CD4-positive, alpha-beta memory T cell (primary cell): ENCODE data around the gene ZNF335. TPM values are rescaled to one million over a fixed set of nuclear protein-coding genes. Genes with fewer than 3 reads are reported as not detected.
A peak's percentile ranks its signal among the peaks of the same experiment; 100 is the strongest.

Source experiments
- CTCF ChIA-PET: fragments of 350-600 bp; sonication (Branson Sonifier 250); formaldehyde crosslinking; loops from one replicate; lab custom pipeline; 2021; ENCODE audit warnings: inconsistent platforms; ENCODE audit not compliant: partially characterized antibody; lab: Charles Lee
- POLR2A ChIA-PET: fragments of 350-600 bp; sonication (Branson Sonifier 250); formaldehyde crosslinking; loops from one replicate; lab custom pipeline; 2021; ENCODE audit not compliant: partially characterized antibody; lab: Charles Lee
- DNase-seq, 5 donors: peaks; one replicate each; pipeline versions ENCODE4 v3.0.0 to v3.0.0-alpha.2; 2020 to 2022; ENCODE audit warnings: mixed read lengths in 1 of 5
- H3K27ac ChIP-seq: one replicate; pipeline ENCODE4 v1.7.0; 2013; ENCODE audit warnings: low read depth, low read length
- H3K27me3 ChIP-seq: 2 replicates; pipeline ENCODE4 v1.7.0; 2013; ENCODE audit warnings: mild to moderate bottlenecking, low read length, moderate library complexity; ENCODE audit not compliant: insufficient read depth
- H3K36me3 ChIP-seq: 2 replicates; pipeline ENCODE4 v1.7.0; 2013; ENCODE audit warnings: mild to moderate bottlenecking, low read length, moderate library complexity; ENCODE audit not compliant: insufficient read depth
- H3K4me1 ChIP-seq: 2 replicates; pipeline ENCODE4 v1.7.0; 2013; ENCODE audit warnings: mild to moderate bottlenecking, low read length, moderate library complexity; ENCODE audit not compliant: insufficient read depth
- H3K4me3 ChIP-seq, 2 donors: one replicate each; pipeline ENCODE4 v1.7.0; 2013; ENCODE audit warnings: low read length in 2 of 2, mild to moderate bottlenecking in 1 of 2
- H3K9me3 ChIP-seq, 2 donors: one replicate each; pipeline ENCODE4 v1.7.0; 2013; ENCODE audit warnings: low read length in 2 of 2, control low read depth in 1 of 2; ENCODE audit not compliant: control insufficient read depth in 1 of 2
- H3K27ac Mint-ChIP-seq, 7 donors: one replicate each; pipeline ENCODE4 v1.8.0; 2020 to 2021; ENCODE audit warnings: mixed read lengths in 7 of 7, mild to moderate bottlenecking in 6 of 7, inconsistent platforms in 3 of 7, moderate library complexity in 3 of 7
- H3K27me3 Mint-ChIP-seq, 2 donors: one replicate each; pipeline ENCODE4 v1.8.0; 2020 to 2021; ENCODE audit warnings: mixed read lengths in 2 of 2
- H3K36me3 Mint-ChIP-seq, 2 donors: one replicate each; pipeline ENCODE4 v1.8.0; 2020 to 2021; ENCODE audit warnings: mixed read lengths in 2 of 2, inconsistent platforms in 1 of 2, mild to moderate bottlenecking in 1 of 2
- H3K4me1 Mint-ChIP-seq, 4 donors: one replicate each; pipeline ENCODE4 v1.8.0; 2020 to 2021; ENCODE audit warnings: mixed read lengths in 4 of 4, mild to moderate bottlenecking in 1 of 4
- H3K4me3 Mint-ChIP-seq, 8 donors: one replicate each; pipeline ENCODE4 v1.8.0; 2020 to 2021; ENCODE audit warnings: mixed read lengths in 8 of 8, mild to moderate bottlenecking in 7 of 8, moderate library complexity in 6 of 8, inconsistent platforms in 3 of 8
- H3K9me3 Mint-ChIP-seq, 8 donors: one replicate each; pipeline ENCODE4 v1.8.0; 2020 to 2021; ENCODE audit warnings: mixed read lengths in 8 of 8, mild to moderate bottlenecking in 5 of 8, inconsistent platforms in 3 of 8, moderate library complexity in 1 of 8
- intact Hi-C: fragments of 100-400 bp; cut with micrococcal nuclease; formaldehyde crosslinking; loops from one replicate; pipeline ENCODE4 v1.15.1; 2023
- polyA plus RNA-seq, 2 donors: library from polyadenylated mRNA; unstranded; fragments of 300-500 nt; fragmentation: Illumina TruSeq; gene quantifications; one replicate each; pipeline ENCODE4 v1.2.3, GENCODE V29; 2021
- total RNA-seq, 2 experiments: library from RNA; stranded (reverse); gene quantifications; one replicate each; pipeline ENCODE4 v1.2.3, GENCODE V29; 2021

Gene ZNF335
- total and polyA plus RNA-seq, 4 experiments from 2014 or later: 6.4 to 63.2 (median 39.5) TPM

DNA sequence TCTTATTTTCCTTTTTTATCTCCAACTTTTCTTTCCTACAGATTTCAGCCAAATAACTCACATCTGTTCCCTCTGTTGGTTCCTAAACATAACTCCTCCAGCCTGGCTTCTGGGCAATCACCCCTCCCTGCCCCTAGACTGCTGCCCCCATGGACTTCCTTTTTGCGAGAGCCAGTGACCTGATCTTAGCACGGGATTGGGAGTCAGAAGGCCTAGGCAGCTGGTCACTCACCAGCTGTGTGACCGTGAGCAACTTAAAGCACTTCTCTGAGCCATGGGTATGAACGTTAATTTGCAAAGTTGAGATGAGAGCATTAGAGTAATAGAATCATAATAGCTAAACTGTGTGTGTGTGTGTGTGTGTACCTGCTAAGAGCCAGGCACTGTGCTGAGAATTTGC lies 32.2 kb upstream of the ZNF335 start:
- Histone ChIP-seq H3K27me3 (no peaks in the 10 kb centered on the region), H3K36me3 (no peaks in the 10 kb centered on the region), H3K4me1 (peaks cover 84% of the 10 kb centered on the region), H3K9me3 (no peaks in the 10 kb centered on the region), H3K4me3 (no peak overlapping the region), H3K27ac (no peak overlapping the region)
- peaks cover 1 to 9% of the 10 kb centered on the region in 2 donors for H3K27me3 Mint-ChIP-seq
- no peak for DNase-seq
- intact Hi-C loops: no loop called here
- H3K4me1 Mint-ChIP-seq: peaks cover 62 to 88% (median 76%) of the 10 kb centered on the region in 4 donors
- CTCF ChIA-PET: interaction anchor here (1.2 to 4.7 kb wide), 4 partner anchors 10 to 171 kb away, joined by 3 to 42 read pairs (median 18); no protein-coding TSS in a partner anchor
- peak overlapping the region in 6 of 8 donors; percentile 76 to 88 (median 82) for H3K4me3 Mint-ChIP-seq
- H3K36me3 Mint-ChIP-seq: no peaks in the 10 kb centered on the region
- POLR2A ChIA-PET: interaction anchor here (1.1 to 2.9 kb wide), 7 partner anchors 9 to 35 kb away, joined by 3 to 9 read pairs (median 4); partner anchors contain the start of gene ZNF335
- peak overlapping the region in 4 of 7 donors; percentile 61 to 83 (median 77) for H3K27ac Mint-ChIP-seq
- no peaks in the 10 kb centered on the region for H3K9me3 Mint-ChIP-seq

DNA sequence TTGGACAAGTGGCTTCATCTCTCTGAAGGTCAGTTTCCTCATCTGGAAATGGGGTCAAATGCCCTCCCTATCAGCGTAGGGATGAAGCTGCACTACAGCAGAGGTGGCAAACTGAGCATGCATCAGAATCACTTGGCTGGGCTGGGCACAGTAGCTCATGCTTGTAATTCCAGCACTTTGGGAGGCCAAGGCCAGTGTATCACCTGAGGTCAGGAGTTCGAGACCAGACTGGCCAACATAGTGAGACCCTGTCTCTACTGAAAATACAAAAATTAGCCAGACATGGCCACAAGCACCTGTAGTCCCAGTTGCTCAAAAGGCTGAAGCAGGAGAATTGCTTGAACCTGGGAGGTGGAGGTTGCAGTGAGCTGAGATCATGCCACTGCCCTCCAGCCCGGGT lies 30.0 kb upstream of the ZNF335 start:
- DNase-seq: no peak
- no peaks in the 10 kb centered on the region for H3K27me3 ChIP-seq
- POLR2A ChIA-PET: interaction anchor here (1.1 kb wide), 1 partner anchor 38 kb away, joined by 3 read pairs; no protein-coding TSS in a partner anchor
- H3K4me3 Mint-ChIP-seq: peak overlapping the region in 2 of 8 donors; percentile 5 to 37
- H3K4me1 Mint-ChIP-seq: peaks cover 59 to 90% (median 80%) of the 10 kb centered on the region in 4 donors
- peaks cover 85% of the 10 kb centered on the region for H3K4me1 ChIP-seq
- H3K4me3 ChIP-seq: no peak overlapping the region
- intact Hi-C loops: no loop called here
- H3K27ac ChIP-seq: no peak overlapping the region
- no peaks in the 10 kb centered on the region for H3K9me3 ChIP-seq
- peaks cover 0 to 1% of the 10 kb centered on the region in 2 donors for H3K27me3 Mint-ChIP-seq
- no peaks in the 10 kb centered on the region for H3K9me3 Mint-ChIP-seq
- CTCF ChIA-PET: interaction anchor here (4.7 to 6.4 kb wide), 2 partner anchors 11 to 15 kb away, joined by 33 to 47 read pairs; no protein-coding TSS in a partner anchor
- H3K27ac Mint-ChIP-seq: no peak overlapping the region
- H3K36me3 Mint-ChIP-seq: no peaks in the 10 kb centered on the region
- H3K36me3 ChIP-seq: no peaks in the 10 kb centered on the region

GRCh38 chr20:46001498-46001897 lies 29.5 kb upstream of the ZNF335 start:
- H3K4me3 Mint-ChIP-seq: peak overlapping the region in 2 of 8 donors; percentile 5 to 37
- peaks cover 59 to 92% (median 79%) of the 10 kb centered on the region in 4 donors for H3K4me1 Mint-ChIP-seq
- ChIA-PET CTCF (interaction anchor here (4.7 to 6.4 kb wide), 3 partner anchors 12 to 14 kb away, joined by 33 to 47 read pairs (median 44); no protein-coding TSS in a partner anchor), POLR2A (interaction anchor here (0.8 to 1.1 kb wide), 2 partner anchors 13 to 37 kb away, joined by 3 read pairs; no protein-coding TSS in a partner anchor)
- H3K9me3 Mint-ChIP-seq: no peaks in the 10 kb centered on the region
- no peaks in the 10 kb centered on the region for H3K9me3 ChIP-seq
- intact Hi-C loops: no loop called here
- H3K4me1 ChIP-seq: peaks cover 80% of the 10 kb centered on the region
- no peak overlapping the region for H3K27ac ChIP-seq
- H3K27me3 ChIP-seq: no peaks in the 10 kb centered on the region
- no peak for DNase-seq
- H3K36me3 Mint-ChIP-seq: no peaks in the 10 kb centered on the region
- H3K27ac Mint-ChIP-seq: peak overlapping the region in 1 of 7 donors; percentile 8
- no peaks in the 10 kb centered on the region for H3K36me3 ChIP-seq
- H3K27me3 Mint-ChIP-seq: peaks cover 0 to 1% of the 10 kb centered on the region in 2 donors
- H3K4me3 ChIP-seq: no peak overlapping the region

DNA sequence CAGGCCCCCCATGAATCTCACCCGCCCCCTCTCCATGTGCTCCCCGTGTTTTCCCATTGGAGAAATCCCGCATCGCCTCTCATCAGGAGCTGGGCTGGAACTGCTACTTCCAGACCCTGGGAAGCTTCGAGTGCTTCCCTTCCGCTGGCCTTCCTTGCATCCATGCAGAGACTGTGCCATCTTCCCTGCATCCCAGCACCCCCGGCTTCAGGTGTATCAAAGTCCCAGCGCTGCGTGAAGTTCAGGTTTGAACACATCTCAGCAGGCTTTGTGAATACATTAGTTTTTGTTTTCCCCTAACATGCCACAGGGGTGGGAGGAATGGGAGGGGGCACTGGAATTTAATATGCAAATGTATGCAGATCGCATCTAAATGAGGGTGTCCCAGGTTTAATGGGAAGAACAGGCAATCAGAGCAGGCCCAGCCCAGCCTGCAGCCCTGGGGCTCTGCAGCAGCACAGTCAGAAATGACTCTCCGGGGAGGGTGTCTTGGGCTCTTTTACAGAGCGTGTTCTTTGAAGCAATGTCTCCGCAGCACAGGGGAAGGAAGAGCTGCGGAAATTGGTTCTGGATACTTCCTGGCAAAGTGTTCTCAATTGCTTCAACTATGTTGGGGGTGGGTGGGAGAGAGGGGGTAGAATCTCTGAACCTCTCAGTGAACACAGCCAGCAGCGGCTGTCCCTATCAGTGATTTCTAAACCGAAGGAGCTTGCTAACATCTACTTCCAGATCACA lies 28.4 kb upstream of the ZNF335 start:
- H3K36me3 Mint-ChIP-seq: no peaks in the 10 kb centered on the region
- Histone ChIP-seq H3K9me3 (no peaks in the 10 kb centered on the region), H3K4me1 (peaks cover 74% of the 10 kb centered on the region), H3K4me3 (no peak overlapping the region), H3K27me3 (no peaks in the 10 kb centered on the region), H3K27ac (no peak overlapping the region), H3K36me3 (no peaks in the 10 kb centered on the region)
- intact Hi-C loops: no loop called here
- no peak for DNase-seq
- ChIA-PET POLR2A (interaction anchor here (0.8 to 1.7 kb wide), 3 partner anchors 11 to 29 kb away, joined by 3 to 5 read pairs (median 4); no protein-coding TSS in a partner anchor), CTCF (interaction anchor here (1.0 to 6.4 kb wide), 4 partner anchors 8 to 87 kb away, joined by 3 to 47 read pairs (median 24); partner anchors contain the start of gene MMP9)
- peaks cover 0 to 2% (median 0%) of the 10 kb centered on the region in 8 donors for H3K9me3 Mint-ChIP-seq
- H3K27me3 Mint-ChIP-seq: peaks cover 0 to 1% of the 10 kb centered on the region in 2 donors
- peaks cover 51 to 91% (median 70%) of the 10 kb centered on the region in 4 donors for H3K4me1 Mint-ChIP-seq
- peak overlapping the region in 6 of 7 donors; percentile 27 to 88 (median 62) for H3K27ac Mint-ChIP-seq
- peak overlapping the region in 7 of 8 donors; percentile 48 to 81 (median 70) for H3K4me3 Mint-ChIP-seq

GRCh38 chr20:45999557-46000261 lies 27.7 kb upstream of the ZNF335 start:
- Histone ChIP-seq H3K4me1 (peaks cover 73% of the 10 kb centered on the region), H3K9me3 (no peaks in the 10 kb centered on the region), H3K27ac (no peak overlapping the region), H3K36me3 (no peaks in the 10 kb centered on the region), H3K27me3 (no peaks in the 10 kb centered on the region), H3K4me3 (no peak overlapping the region)
- Mint-ChIP-seq H3K27ac (peak overlapping the region in 3 of 7 donors; percentile 27 to 88 (median 59)), H3K27me3 (no peaks in the 10 kb centered on the region), H3K4me3 (peak overlapping the region in 6 of 8 donors; percentile 2 to 92 (median 52)), H3K9me3 (peaks cover 0 to 2% (median 0%) of the 10 kb centered on the region in 8 donors), H3K36me3 (no peaks in the 10 kb centered on the region), H3K4me1 (peaks cover 48 to 90% (median 69%) of the 10 kb centered on the region in 4 donors)
- DNase-seq: no peak
- CTCF ChIA-PET: interaction anchor here (0.5 to 6.4 kb wide), 4 partner anchors 9 to 705 kb away, joined by 3 to 47 read pairs (median 24); partner anchors contain the start of gene MMP9
- intact Hi-C loops: no loop called here
- POLR2A ChIA-PET: interaction anchor here (0.9 to 1.7 kb wide), 3 partner anchors 12 to 28 kb away, joined by 4 to 5 read pairs (median 4); no protein-coding TSS in a partner anchor

DNA sequence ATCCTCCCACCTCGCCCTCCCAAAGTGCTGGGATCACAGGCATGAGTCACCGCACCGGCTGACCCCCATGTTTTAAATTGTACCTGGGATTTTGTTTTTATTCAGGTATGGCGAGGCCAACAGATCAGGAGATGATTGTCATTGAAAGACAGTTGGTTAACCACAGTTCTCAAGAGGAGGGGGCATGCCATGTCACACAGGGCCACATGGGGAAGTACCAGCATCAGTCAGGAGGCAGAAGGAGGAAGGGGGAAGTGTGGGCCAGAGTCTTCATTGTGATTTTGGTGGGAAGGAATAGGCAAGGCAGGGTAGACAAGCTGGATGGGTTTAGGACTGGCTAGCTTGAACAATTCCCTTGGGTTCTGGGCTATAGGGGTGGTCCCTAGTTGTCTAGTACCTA lies 26.8 kb upstream of the ZNF335 start:
- no peaks in the 10 kb centered on the region for H3K36me3 Mint-ChIP-seq
- H3K4me1 ChIP-seq: peaks cover 64% of the 10 kb centered on the region
- H3K27me3 ChIP-seq: no peaks in the 10 kb centered on the region
- peak overlapping the region; percentile 0 to 92 (median 28) for H3K27ac Mint-ChIP-seq
- H3K27ac ChIP-seq: no peak overlapping the region
- peaks cover 0 to 2% (median 0%) of the 10 kb centered on the region in 8 donors for H3K9me3 Mint-ChIP-seq
- ChIA-PET CTCF (interaction anchor here (1.6 to 6.4 kb wide), 3 partner anchors 10 to 14 kb away, joined by 4 to 47 read pairs (median 44); partner anchors contain the start of gene MMP9), POLR2A (interaction anchor here (0.9 kb wide), 1 partner anchor 14 kb away, joined by 4 read pairs; no protein-coding TSS in a partner anchor)
- H3K27me3 Mint-ChIP-seq: no peaks in the 10 kb centered on the region
- DNase-seq: peak in 3 of 5 donors; percentile 23 to 70 (median 41)
- intact Hi-C loops: no loop called here
- no peaks in the 10 kb centered on the region for H3K36me3 ChIP-seq
- H3K4me3 ChIP-seq: no peak overlapping the region
- H3K9me3 ChIP-seq: no peaks in the 10 kb centered on the region
- H3K4me1 Mint-ChIP-seq: peaks cover 40 to 82% (median 60%) of the 10 kb centered on the region in 4 donors
- peak overlapping the region in 7 of 8 donors; percentile 3 to 92 (median 21) for H3K4me3 Mint-ChIP-seq
